Measurements from ENCODE around the gene NR2F1-AS1.
"Not testable (repeated sequence)": the region's sequence is repeated elsewhere in the genome, so short reads cannot be mapped to it uniquely, and the experiment has no call there.

The NR2F1-AS1 gene

DNA sequence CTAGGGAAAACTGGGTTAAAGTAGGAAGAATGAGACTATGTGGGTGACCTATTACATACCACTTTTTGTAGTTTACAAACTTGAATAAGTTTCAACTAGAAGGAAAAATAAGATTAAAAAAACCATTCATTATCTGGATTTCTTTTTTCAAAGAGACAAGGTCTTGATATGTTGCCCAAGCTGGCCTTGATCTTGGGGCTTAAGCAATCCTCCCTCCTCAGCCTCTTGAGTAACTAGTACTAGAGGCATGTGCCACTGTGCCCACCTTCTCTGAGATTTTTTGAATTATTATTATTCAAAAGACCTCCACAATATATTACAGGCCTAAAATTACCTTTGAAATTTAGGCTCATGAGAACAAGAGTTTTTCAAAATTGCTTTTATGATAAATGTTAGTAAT is 63.2 kb downstream of the NR2F1-AS1 start:
- no peak for DNase-seq

DNA sequence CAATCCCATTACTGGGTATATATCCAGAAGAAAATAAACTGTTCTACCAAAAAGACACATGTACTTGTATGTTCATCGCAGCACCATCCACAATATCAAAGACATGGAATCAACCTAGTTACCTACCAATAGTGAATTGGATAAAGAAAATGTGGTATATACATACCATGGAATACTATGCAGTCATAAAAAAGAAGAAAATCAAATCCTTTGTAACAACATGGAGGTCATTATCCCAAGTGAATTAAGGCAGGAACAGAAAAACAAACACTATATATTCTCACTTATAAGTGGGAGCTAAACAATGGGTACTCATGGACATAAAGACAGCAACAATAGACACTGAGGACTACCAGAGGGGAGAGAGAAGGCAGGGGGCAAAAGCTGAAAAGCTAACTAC is 67.7 kb downstream of the NR2F1-AS1 start:
- DNase-seq = no peak

DNA sequence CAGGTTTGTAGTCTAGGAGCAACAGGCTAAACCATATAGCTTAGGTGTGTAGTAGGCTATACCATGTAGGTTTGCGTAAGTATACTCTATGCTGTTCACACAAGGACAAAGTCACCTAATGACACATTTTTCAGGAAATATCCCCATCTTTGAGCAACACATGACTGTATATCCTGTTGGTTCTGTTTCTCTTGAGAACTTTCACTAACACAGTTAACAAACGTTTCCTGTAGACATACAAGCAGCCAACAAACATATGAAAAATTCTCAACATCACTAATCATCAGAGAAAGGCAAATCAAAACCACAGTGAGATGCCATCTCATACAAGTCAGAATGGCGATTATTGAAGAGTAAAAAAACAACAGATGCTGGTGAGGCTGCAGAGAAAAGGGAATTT is 68.2 kb downstream of the NR2F1-AS1 start:
- peak; percentile 96 for DNase-seq

DNA sequence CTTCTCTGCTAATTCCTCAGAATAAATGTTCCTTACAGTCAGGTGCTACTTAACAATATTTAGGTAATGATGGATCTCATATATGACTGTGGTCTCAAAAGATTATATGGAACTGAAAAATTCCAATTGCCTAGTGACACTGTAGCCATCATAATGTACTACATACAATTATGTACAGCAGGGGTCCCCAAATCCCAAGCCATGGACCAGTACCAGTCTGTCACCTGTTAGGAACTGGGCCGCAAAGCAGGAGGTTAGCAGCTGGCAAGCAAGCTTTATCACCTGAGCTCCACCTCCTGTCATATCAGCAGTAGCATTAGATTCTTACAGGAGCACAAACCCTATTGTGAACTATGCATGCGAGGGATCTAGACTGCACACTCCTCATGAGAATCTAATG is 69.6 kb downstream of the NR2F1-AS1 start:
- DNase-seq = no peak

DNA sequence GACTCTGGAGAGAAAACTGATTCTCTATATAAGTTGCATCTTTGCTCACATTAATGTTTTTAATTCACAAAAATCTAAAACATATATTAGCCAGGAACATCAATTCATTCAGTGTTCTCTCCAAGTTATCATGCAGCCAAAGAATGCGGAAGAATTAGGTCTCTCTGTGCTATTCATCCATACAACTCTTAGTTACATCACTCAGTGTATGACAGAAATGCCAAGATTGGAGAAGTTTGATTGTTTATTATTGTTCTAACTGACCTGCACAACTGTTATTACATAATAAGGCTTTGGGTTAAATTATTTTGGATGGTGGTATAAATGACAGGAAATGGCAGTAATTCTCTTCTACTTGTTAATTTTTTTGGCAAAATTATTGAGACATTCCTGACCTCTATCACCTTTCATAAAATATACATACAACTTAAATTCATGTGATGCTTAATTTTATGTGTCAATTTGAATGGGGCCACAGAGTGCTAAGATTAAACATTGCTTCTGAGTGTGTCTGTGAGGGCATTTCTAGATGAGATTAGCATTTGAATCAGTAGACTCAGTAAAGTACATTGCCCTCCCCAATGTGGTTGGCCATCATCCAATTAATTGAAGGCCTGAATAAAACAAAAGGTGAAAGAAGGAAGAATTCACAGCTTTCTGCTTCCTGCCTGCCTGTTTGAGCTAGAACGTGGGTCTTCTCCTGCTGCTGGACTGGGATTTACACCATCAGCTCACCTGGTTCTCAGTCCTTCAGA is 70.2 kb downstream of the NR2F1-AS1 start:
- no peak for DNase-seq

DNA sequence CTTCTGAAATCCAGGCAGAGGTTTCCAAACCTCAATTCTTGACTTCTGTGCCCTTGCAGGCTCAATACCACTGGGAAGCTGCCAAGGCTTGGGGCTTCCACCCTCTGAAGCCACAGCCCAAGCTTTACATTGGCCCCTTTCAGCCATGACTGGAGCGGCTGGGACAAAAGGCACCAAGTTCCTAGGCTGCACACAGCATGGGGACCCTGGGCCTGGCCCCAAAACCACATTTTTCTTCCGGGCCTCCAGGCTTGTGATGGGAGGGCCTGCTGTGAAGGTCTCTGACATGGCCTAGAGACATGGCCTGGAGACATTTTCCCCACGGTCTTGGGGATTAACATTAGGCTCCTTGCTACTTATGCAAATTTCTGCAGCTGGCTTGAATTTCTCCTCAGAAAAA is 75.5 kb downstream of the NR2F1-AS1 start:
- DNase-seq = not testable (repeated sequence)

DNA sequence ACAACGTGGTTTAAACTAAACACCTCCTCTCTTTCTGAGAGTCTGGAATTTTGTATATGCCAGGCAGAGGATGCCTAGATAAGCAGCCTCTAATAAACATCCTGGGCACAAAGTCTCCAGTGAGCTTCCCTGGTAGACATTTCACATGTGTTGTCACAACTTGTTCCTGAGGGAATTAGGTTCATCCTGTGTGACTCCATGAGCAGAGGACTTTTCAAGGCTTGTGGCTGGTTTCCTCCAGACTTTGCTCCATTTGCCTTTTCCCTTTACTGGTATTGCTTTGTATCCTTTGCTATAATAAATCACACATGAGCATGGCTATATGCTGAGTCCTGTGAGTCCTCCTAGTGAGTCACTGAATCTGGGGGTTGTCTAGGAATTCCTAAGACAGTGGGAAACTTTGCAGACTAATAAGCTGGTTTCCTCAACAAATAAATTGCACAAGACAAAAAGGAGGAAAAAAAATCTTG is 77.4 kb downstream of the NR2F1-AS1 start:
- DNase-seq = peak; percentile 97

DNA sequence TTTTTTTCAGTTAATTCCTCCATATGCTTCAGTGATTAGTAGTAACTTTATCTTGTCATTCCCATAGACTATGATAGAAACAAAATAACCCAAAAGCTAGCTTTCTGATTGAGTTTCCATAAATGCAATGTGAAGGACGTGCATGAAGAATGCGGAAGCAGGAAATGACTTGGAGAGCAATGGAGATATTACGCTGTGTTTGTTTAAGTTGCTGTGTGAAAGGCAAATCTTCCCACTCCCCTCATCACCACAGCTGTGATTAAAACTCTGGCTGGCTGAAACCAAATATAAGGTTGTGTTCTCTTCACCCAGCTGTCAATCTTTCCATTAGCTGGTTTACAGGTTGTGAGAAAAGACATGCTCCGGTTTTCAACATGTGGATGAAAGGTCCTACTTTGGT is 83.9 kb downstream of the NR2F1-AS1 start:
- peak; percentile 68 for DNase-seq

DNA sequence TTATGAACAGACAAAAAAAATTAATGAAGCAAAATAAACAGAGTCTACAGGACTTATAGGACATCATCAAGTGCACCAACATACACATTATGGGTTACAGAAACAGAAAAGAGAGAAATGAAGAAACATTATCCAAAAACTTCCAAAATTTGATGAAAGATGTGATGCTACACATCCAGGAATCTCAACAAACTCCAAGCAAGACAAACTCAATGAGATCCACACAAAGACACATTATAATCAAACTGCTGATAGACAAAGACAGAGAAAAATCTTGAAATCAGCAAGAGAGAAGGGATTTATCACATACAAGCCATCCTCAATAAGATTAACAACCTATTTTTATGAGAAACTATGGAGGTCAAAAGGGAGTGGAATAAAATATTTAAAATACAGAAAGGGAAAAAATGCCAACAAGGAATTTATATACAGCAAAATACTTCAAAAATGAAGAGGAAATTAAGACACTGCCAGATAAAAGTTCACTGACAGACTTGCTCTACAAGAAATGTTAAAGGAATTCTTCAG is 101.0 kb downstream of the NR2F1-AS1 start:
- DNase-seq = no peak

DNA sequence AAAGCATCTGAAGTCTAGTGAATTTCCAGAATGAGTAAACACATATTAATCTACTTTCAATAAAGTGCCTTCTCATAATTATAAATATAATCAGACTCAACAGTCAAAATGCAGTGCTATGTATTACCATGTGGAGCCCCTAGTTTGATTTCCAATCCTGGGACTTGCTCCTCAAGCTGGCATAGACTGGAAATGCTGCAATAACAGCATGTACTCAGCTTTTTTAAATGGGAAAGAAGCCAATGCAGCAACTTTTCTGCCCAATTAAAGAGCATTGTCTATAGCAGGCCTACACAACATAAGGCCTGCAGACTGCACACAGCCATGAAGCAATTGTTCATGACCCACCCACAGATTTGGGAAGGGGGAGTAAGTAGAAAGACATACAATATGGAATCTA is 103.2 kb downstream of the NR2F1-AS1 start:
- no peak for DNase-seq

DNA sequence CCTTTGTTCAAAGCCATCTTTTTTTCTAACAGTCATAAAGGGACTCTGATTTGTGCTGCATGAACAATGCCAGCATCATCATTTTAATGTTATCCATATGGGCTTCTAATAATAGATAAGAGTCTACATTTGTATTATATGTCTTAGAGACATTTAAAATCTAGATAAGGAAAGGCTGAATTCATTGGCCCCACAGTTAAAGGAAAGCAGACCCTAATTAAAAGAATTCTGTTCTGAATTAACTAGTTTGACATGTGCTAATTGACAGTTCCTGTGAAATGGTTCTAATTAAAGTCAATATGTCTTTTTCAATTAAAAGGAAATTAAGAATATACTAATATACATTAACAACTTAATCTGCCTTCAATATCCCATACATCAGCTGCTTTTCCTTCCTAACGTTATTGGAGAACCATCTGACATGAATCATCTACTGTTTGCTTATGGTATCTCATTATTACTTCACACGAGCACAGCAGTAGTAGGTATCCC is 104.7 kb downstream of the NR2F1-AS1 start:
- peak; percentile 7 for DNase-seq

DNA sequence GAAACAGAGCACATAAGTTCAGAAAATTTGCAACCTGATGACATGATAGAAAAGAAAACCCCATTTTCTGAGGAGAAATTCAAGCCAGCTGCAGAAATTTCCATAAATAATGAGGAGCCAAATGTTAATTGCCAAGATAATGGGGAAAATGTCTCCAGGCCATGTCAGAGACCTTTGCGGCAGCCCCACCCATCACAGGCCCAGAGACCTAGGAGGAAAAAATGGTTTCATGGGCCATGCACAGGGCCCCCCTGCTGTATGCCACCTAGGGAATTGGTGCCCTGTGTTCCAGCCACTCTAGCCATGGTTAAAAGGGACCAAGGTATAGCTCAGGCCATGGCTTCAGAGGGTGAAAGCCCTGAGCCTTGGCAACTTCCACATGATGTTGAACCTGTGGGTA is 118.1 kb downstream of the NR2F1-AS1 start:
- DNase-seq = no peak

DNA sequence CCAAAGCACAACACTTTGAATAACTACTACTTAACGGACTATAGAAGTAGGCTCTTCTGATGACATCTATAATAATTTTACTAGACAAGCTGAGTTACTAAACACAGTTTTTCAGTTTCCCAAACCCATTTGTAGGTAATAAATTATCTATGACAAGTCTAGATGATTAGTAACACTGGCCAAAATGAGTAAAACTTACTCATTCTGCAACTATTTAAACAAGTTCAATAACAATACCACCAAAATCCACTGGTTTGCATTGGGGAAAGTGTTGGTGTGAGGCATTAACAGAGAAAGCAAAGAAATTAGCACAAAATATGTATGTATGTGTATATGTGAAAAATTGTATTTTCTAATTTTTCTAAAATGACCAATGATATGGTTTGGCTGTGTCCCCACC is 119.3 kb downstream of the NR2F1-AS1 start:
- DNase-seq = peak; percentile 59

DNA sequence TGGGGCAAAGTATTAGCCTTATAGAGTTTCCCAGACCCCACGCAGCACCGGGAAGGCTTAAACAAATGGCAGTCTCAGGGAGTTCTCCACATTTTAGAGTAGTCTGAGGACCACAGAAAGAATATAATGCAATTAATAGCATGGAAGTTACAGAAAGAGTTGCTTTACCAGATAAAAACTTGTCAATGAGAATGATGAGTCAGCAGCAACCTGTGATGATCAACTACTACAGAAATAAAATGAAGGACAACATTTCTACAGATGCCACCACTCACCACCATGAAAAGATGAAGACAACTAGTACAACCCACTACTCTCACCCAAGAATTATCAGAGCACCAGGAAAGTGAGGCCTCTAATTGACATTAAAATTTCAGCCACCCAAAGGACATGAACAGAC is 120.7 kb downstream of the NR2F1-AS1 start:
- DNase-seq = no peak

DNA sequence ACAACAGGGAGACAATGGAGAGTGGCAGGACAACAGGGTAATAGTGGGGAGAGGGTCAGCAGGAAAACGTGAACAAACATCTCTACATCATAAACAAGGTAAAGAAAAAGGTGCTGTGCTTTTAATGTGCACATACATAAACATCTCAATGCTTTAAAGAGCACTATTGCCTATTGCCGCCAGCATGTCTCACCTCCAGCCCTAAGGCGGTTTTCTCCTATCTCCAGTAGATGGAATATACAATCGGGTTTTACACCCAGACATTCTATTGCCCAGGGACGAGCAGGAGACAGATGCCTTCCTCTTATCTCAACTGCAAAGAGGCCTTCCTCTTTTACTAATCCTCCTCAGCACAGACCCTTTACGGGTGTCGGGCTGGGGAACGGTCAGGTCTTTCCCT is 124.2 kb downstream of the NR2F1-AS1 start:
- not testable (repeated sequence) for DNase-seq

DNA sequence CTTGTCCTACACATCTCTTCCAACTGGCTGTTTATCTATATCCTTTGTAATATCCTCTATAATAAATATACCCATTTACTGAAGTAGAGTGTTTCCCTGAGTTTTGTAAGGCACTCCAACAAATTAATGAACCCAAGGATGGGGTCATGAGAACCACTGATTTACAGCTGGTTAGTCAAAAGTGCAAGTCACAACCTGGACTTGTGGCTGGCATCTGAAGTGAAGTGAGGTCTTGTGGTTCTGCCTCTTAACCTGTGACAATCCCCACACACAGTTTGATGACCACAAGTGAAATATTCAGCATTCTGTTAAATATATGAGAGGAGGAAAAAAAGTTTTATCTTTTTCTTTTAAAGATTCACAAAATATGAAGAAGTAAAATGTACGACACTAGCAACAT is 126.1 kb downstream of the NR2F1-AS1 start:
- no peak for DNase-seq

DNA sequence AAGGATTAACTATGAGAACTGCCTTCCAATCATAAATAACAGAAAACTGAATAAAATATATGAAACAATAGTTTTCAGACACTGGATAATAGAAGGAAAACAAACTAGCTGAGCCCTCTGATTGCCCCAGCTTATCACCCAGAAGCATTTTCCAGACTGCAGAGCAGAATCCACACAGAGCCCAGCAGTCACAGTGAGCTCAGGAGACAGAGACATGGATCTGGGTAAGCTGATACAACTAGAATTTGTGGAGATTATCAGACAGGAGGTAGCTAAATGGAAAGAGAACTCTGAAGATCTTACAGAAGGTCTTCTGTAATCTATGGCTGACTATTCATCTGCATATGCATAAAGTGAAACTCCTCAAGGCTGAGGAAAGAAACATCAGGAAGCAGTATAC is 128.8 kb downstream of the NR2F1-AS1 start:
- DNase-seq = no peak

DNA sequence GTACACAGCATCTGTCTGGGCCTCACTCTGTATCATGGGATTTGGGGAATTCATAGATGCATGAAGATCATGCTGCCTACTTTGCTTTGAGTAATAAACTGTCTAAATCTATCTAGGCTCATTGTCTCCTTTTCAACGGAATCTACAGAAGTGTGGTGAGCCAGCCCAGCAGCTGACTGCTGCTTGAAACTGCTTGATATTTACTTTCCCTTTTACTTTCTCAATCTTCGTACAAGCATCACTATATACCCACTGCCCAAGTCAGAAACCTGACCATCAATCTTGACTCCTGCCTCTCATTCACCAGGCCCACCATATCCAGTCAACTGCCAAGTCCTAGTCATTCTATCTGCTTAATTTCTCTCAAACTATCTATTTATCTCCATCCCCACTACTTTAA is 142.9 kb downstream of the NR2F1-AS1 start:
- no peak for DNase-seq

DNA sequence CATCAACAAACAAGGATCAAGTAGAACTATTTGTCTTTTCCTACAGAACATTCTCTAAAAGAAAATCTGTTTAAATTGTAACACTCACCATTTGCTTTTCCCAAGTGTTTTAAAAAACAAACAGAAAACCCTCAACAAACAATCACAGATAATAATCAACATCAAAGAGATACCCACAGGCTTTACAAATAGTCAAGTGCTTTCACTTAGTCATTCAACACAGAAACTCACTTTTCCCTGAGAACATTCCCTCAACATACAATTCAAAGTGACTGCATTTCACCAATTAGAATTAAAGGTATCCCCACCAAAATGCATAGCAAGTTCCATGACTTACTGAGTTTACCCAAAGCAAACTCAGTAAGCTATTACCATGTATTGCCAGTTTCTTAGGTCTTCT is 144.9 kb downstream of the NR2F1-AS1 start:
- DNase-seq = no peak

DNA sequence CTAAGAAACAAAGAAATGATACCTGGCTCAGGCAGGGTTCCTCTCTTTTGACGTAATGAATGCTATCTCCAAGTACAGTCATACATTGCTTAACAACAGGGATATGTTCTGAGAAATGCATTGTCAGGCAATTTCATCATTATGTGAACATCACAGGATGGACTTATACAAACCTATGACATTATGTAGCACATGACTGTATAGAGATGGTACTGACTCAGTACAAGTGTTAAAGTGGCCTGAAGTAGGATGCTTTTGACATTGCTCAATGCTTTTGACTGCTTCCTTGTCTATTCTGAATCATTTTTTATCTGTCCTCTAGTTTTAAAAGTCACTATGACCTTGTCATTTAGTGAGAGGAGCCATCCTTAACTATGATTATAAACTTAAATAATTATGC is 147.6 kb downstream of the NR2F1-AS1 start:
- peak; percentile 65 for DNase-seq

DNA sequence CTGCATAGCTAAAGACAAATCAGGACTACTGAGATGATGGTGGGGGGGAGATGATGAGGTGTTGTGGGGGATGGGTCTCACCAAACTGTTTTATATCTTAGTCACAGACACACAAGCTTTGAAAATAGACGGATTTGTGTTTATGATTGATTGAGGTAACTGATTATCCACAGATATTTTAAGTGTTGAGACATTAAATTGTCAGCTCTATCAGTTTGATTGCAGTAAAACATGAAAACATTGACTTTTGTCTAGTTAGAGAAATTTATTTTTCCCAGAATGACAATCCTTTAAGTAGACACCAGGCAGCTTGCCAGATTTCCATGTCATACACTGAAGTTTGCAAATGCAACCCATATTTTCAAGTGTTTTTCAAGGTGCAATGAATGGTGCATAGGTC is 149.8 kb downstream of the NR2F1-AS1 start:
- DNase-seq = no peak

DNA sequence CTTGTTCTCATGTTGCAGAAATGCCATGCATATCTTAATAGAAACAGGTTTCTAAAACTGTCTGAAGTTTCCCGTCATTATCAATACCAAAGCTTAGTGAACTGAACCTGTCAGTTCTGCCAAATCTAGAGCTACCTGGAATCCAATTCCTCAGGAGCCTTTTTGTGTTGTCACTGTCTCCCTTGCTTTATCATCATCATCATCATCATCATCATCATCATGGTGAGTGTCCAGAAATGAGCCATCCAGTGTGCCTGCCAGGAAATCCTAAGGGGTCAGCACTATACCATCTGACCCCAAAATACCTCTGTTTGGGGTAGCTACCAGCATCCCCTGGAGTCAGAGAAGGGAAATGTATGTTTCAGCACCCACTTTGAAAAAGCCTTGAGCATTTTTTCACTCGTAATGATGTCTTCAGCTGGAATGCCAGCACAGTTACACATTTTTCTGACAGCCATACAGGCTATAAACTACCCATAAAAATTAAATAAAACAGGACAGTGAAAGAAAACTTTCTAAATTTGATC is 150.3 kb downstream of the NR2F1-AS1 start:
- no peak for DNase-seq

DNA sequence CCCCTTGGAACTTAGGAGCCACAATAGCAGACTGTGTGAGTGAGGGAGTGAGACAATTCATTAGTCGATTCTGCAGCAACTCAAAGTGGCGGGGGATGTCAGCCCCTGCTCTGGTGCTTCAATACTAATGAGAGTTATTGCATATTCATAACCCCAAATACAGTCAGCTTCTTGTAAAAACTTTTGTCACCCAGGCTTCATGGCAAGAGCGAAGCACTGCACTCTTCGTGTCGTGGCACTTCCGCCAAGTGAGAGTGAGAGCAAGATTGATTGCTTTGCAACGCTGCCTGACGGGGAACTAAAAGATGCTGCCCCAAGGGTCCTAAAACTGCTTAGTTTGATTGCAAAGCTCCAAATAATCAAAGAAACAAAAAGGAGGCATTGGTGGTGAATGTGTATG is 150.9 kb downstream of the NR2F1-AS1 start:
- no peak for DNase-seq

DNA sequence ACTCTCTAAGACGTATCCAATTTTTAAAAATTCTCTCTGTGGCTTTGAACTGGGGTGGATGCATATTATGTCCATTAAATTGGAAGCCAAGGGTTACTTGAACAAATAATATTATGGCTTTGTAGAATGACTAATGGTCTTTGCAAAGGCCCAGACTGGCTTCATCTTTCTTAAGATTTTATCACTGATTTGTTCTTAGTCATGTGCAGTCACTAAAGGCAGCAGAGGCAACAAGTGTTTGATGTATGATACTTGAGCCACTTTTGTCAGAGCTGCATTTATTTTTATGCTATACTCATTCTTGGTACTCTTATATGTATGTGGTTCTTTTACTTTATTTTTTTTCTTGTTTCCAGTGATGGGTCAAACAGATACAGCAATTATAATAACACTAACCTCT is 152.2 kb downstream of the NR2F1-AS1 start:
- peak; percentile 23 for DNase-seq
